HG02870 (cell line): ENCODE data around the gene FAM168A.

Source experiments
- ATAC-seq: cut with Tn5 transposase; IDR thresholded peaks from one replicate; pipeline ENCODE4 v1.9.1; 2021; ENCODE audit warnings: mild to moderate bottlenecking, moderate library complexity; ENCODE audit not compliant: unreplicated experiment

Gene FAM168A

GRCh38 chr11:73559743-73560142 lies 38.2 kb downstream of the FAM168A start:
- no peak for ATAC-seq

GRCh38 chr11:73556966-73557365 lies 40.9 kb downstream of the FAM168A start:
- no peak for ATAC-seq

DNA sequence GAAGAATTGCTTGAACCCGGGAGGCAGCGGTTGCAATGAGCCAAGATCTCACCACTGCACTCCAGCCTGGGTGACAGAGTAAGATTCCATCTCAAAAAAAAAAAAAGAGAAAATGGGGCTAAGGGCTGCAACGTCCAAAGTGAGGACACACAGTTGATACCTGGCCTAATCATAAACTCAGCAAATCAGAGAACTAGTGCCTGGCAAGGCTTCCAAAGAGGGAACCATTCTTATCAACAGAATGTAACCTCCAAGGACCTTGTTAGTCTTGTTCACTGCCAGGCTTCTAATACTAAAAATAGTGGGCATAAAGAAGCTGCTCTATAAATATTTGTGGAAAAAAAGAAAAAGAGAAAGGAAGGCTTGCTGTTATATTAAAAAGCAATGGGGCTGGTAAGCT lies 42.3 kb downstream of the FAM168A start:
- no peak for ATAC-seq

DNA sequence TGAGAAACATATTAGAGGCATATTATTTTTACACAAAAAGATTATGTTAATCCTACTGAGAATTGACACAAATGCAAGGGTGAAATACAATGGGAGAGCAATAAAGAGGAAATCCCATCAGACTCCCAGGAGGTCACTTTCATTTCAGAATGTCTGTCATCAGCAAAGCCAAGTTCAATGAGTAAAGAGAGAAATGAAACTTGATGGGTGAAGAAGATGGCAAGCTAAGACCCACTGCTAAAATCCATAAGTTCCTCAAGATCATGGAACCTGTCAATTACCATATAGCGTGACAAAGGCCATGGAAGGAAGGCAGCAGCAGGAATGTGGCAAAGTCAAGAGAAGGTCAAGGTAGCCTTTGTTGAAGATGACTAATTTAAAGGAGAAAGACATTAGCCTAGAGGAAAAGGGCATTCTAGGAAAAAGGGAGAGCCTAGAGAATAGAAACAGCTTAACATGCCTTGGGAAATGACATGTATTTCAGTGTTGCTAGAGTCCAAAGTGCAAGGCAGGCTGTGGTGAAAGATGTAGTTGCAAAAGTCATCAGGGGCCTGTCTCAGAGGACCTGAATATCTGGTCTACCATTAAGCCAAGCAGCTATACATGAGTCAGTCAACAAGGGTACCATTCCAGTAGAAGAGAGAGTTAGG lies 43.1 kb downstream of the FAM168A start:
- ATAC-seq, result no peak

DNA sequence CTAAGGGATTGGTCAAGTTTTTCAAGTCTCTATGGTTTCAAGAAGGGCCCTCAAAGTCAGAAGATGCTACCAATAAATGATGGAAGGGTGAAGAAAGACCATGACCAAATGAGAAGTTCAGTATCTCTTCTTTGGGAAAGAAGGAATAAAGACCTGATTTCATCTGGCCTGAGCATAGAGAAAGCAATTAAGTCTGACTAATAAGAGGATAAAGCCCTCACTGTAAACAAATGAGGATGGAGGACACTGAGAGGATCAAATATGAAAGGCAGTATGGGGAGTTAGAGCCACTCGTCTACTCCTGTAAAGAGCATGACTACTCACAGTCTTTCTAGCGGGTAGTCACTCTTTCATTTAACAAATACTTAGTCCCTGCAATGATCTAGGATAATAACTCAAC lies 44.6 kb downstream of the FAM168A start:
- ATAC-seq, result no peak

DNA sequence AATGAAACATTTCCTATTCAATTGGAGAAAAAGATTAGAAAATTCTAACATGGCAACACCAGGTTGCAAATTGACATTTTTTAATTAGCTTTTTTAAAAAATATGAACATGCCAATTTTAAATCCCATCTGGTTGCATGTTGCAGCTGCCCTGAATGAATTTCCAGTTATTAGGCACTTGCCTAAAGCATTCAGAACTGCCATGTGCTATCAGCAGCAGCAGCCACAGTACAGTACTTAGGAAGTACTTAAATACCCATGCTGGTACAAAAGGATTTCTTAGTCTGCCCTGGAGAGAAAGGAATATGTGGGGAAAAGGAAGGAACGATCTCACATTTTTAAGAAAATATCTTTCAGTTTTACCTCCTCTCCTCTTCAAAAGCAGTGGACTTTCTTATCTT lies 46.2 kb downstream of the FAM168A start:
- no peak for ATAC-seq

- no peak for ATAC-seq
Measured at GRCh38 chr11:73549376-73549775, 48.5 kb downstream of the FAM168A start.

DNA sequence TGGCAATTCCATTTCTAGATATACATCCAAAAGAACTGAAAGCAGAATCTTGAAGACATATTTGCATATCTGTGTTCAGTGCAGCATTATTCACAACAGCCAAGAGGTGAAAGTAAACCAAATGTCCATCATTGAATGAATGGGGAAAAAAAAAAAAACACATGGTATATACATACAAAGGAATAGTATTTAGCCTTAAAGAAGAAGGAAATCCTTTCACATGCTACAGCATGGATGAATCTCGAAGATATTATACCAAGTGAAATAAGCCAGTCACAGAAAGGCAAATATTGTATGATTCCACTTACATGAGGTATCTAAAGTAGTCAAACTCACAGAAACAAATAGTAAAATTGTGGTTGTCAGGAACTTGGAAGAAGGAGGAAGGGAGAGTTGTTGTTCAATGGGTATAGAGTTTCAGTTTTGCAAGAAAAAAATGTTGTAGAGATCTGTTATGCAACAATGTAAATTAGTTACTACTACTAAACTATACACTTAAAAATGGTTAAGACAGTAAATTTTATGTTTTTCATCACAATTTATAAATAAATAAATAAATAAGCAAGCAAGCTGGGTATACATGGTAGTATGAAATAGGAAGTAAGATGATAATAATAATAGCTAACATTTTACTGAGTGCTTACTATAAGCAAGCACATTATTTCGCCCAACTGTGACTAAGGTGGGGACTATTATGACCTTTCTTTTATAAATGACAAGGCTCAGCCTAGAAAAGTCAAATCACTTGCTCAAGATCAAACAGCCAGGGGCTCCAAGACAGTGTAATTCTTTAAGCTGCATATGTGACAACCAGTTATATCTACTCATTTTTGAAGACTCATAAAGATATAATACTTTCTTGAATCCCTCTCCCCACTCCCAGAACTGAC lies 50.0 kb downstream of the FAM168A start:
- ATAC-seq, result no peak

- no peak for ATAC-seq
Measured at GRCh38 chr11:73542175-73542574, 55.7 kb downstream of the FAM168A start.

DNA sequence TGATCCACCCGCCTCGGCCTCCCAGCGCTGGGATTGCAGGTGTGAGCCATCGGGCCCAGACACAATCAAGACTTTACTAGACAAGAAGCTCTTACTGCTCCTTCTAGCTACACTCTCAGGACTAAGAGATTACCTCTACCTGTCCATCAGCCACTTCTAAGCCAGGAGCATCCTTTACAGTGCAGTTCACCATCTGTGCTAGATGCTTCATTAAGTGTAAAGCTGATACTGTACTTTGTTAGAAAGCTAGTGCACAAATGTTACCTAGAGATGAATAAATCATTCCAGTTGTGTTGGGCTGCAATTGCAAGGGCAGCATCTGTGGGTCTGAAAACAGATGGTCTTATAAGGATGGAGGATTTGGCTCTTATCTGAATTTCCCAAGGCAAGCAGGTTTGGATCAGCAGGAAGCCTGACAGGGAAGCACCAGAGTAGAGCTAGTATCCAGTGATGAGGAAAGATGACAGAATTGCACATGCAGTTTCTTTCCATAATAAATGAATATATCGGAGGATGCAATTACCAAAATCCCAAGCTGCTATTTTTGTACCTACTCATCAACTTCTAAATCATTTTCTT lies 58.3 kb downstream of the FAM168A start:
- ATAC-seq, result no peak

DNA sequence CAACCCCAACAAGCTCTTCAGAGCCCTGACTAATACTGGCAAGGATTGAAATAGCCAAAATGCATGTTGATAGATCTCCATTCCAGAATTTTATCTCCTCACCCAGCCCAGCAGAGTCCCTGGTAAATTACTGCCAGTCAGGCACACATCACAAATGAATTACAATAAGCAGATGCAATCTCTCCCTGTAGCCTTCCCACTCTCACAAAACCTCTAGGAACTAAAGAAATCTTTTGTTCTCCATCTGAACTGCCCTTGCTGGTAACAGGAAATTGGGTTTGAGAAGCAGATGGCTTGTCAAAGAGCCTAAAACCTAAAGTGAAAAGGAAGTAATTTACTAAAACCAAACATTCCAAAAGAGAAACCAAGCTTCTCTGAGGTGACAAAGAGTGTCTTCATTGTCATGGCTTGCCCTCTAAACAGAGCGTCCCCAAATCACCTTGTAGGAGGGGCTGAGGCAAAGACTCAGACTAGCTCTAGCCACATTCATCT lies 59.5 kb downstream of the FAM168A start:
- no peak for ATAC-seq

- no peak for ATAC-seq
Measured at GRCh38 chr11:73537969-73538368, 59.9 kb downstream of the FAM168A start.

DNA sequence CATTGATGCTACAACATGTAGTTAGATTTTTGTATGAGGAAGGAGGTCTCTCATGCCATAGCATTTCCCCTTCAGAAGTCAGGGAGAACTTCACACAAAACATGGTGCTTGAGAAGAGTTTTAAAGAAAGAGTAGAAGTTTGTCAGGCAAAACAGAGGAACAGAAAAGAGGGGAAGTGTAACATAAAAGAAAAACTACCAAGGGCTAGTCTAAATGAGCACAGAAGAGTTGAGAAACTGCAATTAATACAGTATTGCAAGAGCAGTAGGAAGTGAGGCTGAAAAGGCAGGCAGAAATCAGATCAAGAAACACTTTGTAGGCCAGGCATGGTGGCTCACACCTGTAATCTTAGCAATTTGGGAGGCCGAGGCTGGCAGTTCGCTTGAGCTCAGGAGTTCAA lies 61.0 kb downstream of the FAM168A start:
- no peak for ATAC-seq

- no peak for ATAC-seq
Measured at GRCh38 chr11:73532310-73532709, 65.6 kb downstream of the FAM168A start.

DNA sequence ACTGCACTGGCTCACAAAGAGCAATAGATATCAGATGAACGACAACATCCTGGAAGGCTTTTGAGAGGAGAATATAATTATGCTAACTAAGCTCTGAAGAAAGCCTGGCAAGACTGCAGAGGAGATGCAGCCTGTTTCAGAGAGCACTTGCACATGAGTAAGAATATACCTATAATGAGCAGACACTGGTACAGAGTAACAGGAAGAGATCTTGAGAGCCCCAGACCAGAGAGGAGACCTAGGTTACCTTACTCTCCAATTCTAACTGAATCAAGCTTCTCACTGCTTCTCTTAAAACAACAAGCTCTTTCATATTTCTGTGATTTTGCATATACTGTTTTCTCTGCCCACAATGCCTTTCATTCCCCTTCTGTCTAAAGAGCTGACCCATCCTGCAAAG lies 66.5 kb downstream of the FAM168A start:
- ATAC-seq, result no peak

- no peak for ATAC-seq
Measured at GRCh38 chr11:73530109-73530508, 67.8 kb downstream of the FAM168A start.

DNA sequence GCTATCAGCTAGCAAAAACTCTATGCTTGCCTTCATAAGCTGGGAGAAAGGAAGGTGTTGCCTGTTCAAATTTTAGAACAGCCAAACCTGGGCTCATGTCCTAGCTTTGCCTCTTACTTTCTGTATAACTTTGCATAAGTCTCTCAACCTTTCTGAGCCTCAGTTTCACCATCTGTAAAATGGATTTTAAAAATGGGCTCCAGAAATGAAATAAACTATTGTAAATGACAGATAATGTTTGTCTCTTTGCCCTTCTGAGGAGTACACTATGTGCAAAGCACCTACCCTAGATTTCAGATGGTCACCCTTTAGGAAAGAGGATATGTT lies 68.7 kb downstream of the FAM168A start:
- no peak for ATAC-seq

- ATAC-seq, result no peak
Measured at GRCh38 chr11:73528483-73529203, 69.3 kb downstream of the FAM168A start.

- no peak for ATAC-seq
Measured at GRCh38 chr11:73528013-73528412, 69.9 kb downstream of the FAM168A start.

GRCh38 chr11:73525611-73526010 lies 72.3 kb downstream of the FAM168A start:
- ATAC-seq, result no peak

DNA sequence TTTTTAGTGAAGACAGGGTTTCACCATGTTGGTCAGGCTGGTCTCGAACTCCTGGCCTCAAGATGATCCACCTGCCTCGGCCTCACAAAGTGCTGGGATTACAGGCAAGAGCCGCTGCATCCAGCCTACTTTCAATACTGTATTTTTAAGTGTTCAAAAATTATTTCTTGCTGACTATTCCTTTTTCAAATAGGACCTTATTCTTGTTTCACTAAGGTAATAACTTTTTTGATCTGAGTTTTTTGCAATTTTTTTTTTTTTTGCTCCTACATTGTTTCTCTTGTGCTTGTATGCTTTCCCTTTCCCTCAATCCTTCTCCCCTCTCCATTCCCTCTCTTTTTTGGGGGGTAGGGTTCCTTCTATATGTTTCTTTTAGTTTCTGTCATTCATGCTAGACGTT lies 73.1 kb downstream of the FAM168A start:
- no peak for ATAC-seq
